Measurements from ENCODE around the gene PAFAH2. TPM values are rescaled to one million over a fixed set of nuclear protein-coding genes. Genes with fewer than 3 reads are reported as not detected.

PAFAH2 gene
- total and polyA plus RNA-seq, 5 donors = 2.0 to 5.6 (median 4.1) TPM

DNA sequence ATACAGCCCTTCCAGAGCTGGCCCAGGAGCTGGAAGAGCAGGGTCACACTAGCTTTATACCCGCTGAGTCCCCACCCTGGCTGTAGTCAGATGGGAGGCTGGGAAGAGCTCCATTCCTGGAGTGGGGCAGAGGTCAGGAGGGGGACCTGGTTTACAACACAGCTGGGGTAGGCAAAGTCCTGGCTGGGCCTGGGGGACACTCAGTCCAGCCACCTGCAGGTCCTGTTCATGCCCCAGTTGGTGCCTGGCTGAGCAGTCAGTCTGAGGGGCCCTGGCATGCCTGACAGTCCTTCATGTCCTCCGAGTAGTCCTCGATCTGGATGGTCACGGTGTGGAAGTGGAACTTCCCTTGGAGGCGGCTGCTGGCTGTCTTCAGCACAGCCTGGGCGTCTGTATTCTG is 41.0 kb upstream of the PAFAH2 start:
- no peak overlapping the region for H3K27ac ChIP-seq (ENCODE audit: low read length)
- intact Hi-C loops (cut with DNase I) = loop anchor here (5.0 to 10.0 kb wide), 5 partner anchors 63 to 1334 kb away; partner anchors contain the start of gene FAM110D (in 1 of the 4)
- H3K9me3 ChIP-seq (ENCODE audit: control insufficient read depth, low read length) = no peaks in the 10 kb centered on the region
- DNase-seq (no peak), ATAC-seq (no peak)
- no peaks in the 10 kb centered on the region for H3K27me3 ChIP-seq (ENCODE audit: control insufficient read depth, insufficient read depth)
- H3K4me3 ChIP-seq (ENCODE audit: low read length) = no peak overlapping the region
- 62% methylated on average over 6 of the region's 6 CpGs for WGBS
- no peaks in the 10 kb centered on the region for H3K4me1 ChIP-seq (ENCODE audit: control insufficient read depth, insufficient read depth, low read length)

DNA sequence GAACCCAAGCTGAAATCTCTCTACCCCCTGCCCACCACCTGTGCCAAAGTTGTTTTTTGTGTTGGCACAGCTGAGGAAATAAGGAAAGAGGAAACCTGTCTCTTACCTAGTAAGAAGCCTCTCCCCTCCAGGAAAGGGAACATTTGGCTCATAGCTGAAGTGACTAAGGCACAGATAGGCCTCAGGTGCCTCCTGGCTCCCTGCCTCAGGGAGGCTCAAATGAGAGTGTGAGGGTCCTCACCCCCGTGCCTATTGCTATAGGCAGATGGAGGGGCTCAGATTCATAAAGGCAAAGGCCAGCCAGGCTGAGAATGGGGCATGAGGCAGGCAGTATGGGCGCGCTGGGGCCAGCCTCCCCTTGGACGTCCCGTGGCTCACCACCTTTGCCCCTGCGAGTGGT is 40.6 kb upstream of the PAFAH2 start:
- DNase-seq = no peak
- Histone ChIP-seq H3K4me1 (ENCODE audit: control insufficient read depth, insufficient read depth, low read length) (no peaks in the 10 kb centered on the region), H3K27me3 (ENCODE audit: control insufficient read depth, insufficient read depth) (no peaks in the 10 kb centered on the region), H3K27ac (ENCODE audit: low read length) (peak overlapping the region; percentile 11), H3K9me3 (ENCODE audit: control insufficient read depth, low read length) (no peaks in the 10 kb centered on the region), H3K4me3 (ENCODE audit: low read length) (no peak overlapping the region)
- intact Hi-C loops (cut with DNase I) = loop anchor here (5.0 to 10.0 kb wide), 5 partner anchors 64 to 1334 kb away; partner anchors contain the start of gene FAM110D (in 1 of the 4)
- no peak for ATAC-seq
- 83% methylated on average over 6 of the region's 6 CpGs for WGBS

DNA sequence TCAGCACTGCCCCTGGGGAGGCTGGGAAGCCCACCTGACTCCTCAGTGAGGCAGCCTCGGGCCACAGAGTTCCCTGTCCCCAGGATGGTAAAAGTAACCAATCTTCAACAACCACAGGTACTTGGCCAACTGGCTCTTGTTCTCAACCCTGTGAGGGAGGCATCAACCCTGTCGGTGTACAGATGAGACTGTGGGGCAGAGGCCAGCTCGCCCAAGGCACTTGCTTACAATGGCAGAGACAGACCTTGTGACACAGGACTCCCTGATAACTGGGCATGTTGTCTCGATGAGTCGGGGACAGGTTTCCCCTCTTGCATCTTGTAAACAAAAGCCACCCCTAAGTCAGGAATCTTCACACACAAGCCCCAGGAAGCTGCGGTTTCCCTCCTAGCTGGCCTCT is 40.0 kb upstream of the PAFAH2 start:
- WGBS = 55% methylated on average over 6 of the region's 6 CpGs
- intact Hi-C loops (cut with DNase I) = loop anchor here (5.0 to 10.0 kb wide), 5 partner anchors 64 to 1333 kb away; partner anchors contain the start of gene FAM110D (in 1 of the 4)
- Histone ChIP-seq H3K27me3 (ENCODE audit: control insufficient read depth, insufficient read depth) (no peaks in the 10 kb centered on the region), H3K9me3 (ENCODE audit: control insufficient read depth, low read length) (no peaks in the 10 kb centered on the region), H3K4me3 (ENCODE audit: low read length) (no peak overlapping the region), H3K27ac (ENCODE audit: low read length) (peak overlapping the region; percentile 11), H3K4me1 (ENCODE audit: control insufficient read depth, insufficient read depth, low read length) (no peaks in the 10 kb centered on the region)
- ATAC-seq (no peak), DNase-seq (no peak)

DNA sequence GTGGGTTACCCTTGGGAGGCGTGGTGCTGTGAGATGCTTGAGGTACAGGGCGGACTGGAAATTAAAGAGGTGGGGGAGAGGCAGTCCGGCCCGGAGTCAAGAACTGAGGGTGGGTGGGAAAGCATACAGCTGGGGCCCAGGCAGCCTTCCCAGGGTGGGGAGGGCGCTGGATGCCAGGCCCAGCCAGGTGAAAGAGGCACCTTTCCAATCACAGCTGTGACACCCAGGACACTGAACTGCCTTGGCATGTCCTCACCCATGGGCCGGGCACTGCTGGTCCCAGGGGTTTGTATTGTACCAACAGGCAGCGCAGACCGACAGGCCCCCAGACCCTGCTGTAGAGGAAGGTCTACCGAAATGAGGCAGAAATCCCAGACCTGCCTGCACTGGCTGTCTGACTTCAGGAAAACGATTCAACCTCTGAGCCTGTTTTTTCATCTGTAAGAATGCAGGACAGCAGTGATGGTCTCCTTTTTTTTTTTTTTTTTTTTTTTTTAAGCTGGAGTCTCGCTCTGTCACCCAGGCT is 39.0 kb upstream of the PAFAH2 start:
- ATAC-seq (no peak), DNase-seq (no peak)
- 69% methylated on average over 10 of the region's 11 CpGs for WGBS
- Histone ChIP-seq H3K9me3 (ENCODE audit: control insufficient read depth, low read length) (no peaks in the 10 kb centered on the region), H3K4me3 (ENCODE audit: low read length) (no peak overlapping the region), H3K27ac (ENCODE audit: low read length) (peak overlapping the region; percentile 81), H3K4me1 (ENCODE audit: control insufficient read depth, insufficient read depth, low read length) (no peaks in the 10 kb centered on the region), H3K27me3 (ENCODE audit: control insufficient read depth, insufficient read depth) (no peaks in the 10 kb centered on the region)
- intact Hi-C loops (cut with DNase I) = loop anchor here (5.0 to 10.0 kb wide), 5 partner anchors 65 to 1332 kb away; partner anchors contain the start of gene FAM110D (in 1 of the 4)

DNA sequence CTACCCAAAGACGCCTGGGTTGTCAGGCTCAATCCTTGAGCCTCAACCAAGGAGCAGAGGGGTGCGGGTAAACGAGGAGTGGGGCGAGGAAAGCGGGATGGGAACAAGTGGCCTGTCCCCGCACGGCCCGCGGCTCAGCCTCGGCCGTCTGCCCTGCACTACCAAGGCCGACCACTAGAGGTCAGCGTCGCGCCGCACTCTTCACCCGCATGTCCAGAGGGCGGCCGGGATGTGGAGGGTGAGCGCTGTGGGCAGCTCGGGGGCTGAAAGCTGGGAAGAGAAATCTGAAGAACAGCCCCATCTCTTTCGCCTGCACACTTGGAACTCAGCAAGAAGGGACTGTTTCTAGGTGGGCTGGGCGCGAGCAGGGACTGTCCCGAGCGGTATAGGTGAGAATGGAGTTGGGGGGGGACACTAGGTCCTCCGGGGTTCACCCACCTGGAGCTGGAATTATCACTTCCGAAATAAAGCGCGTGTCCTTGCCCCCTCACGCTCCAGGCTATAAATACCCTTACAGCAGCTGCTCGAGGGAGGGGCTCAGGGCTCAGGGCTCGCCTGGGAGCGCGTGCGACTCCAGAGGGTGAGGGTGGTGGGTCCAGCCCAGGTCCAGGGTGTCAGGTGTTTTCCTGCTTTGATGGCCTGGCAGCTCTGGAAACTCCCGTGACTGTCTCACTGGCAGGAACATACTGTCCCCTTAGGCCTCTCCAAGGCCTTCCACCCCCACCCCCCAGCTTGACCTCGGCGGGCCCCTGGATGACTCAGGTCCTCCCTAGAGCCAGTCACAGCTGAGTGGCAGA is 38.3 kb upstream of the PAFAH2 start:
- H3K4me3 ChIP-seq (ENCODE audit: low read length) = peak overlapping the region; percentile 61
- H3K27me3 ChIP-seq (ENCODE audit: control insufficient read depth, insufficient read depth) = no peaks in the 10 kb centered on the region
- H3K9me3 ChIP-seq (ENCODE audit: control insufficient read depth, low read length) = no peaks in the 10 kb centered on the region
- 8% methylated on average over 39 of the region's 39 CpGs for WGBS
- peak overlapping the region; percentile 81 for H3K27ac ChIP-seq (ENCODE audit: low read length)
- ATAC-seq (peak; percentile 91), DNase-seq (peak; percentile 83 to 92 (median 91))
- no peaks in the 10 kb centered on the region for H3K4me1 ChIP-seq (ENCODE audit: control insufficient read depth, insufficient read depth, low read length)
- intact Hi-C loops (cut with DNase I) = loop anchor here (5.0 to 10.0 kb wide), 5 partner anchors 66 to 1331 kb away; partner anchors contain the start of gene FAM110D (in 1 of the 4)

DNA sequence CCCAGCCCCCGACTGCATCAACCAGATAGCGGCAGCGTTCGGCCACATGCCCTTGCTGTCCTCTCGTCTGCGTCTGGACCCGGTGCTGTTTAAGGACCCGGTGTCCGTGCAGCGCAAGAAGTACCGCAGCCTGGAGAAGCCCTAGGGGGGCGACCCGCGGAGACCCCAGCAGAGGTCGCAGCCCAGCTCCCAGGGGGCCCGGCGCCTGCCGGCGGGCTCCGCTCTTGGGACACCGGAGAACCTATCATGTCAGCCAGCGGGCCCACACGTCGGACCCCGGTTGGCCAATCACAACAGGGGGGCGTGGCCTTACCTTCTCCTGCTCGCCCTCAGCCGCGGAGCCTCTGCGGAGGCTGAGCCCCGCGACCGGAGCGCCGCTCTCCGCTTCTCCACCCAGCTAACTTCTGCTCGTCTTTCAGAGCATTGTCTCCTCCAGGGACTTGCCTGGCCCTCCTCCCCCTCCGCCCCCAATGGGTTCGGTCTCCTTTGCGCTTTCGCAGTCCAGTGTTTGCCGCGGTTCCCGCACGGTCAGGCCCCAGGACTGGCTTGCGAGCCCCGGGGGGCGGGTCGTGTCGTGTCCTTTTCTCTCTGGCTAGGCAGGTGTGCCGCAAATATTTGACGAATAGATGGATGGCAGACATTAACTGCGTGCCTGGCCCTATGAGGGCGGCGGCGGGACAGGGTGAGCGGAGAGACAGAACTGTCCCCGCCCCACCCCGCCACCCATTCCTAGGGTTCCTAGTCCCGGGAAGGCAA is 37.5 kb upstream of the PAFAH2 start:
- Histone ChIP-seq H3K27ac (ENCODE audit: low read length) (peak overlapping the region; percentile 59), H3K27me3 (ENCODE audit: control insufficient read depth, insufficient read depth) (no peaks in the 10 kb centered on the region), H3K4me3 (ENCODE audit: low read length) (peak overlapping the region; percentile 61), H3K4me1 (ENCODE audit: control insufficient read depth, insufficient read depth, low read length) (no peaks in the 10 kb centered on the region), H3K9me3 (ENCODE audit: control insufficient read depth, low read length) (no peaks in the 10 kb centered on the region)
- DNase-seq (peak; percentile 95 to 98 (median 97)), ATAC-seq (peak; percentile 93 to 95)
- intact Hi-C loops (cut with DNase I) = loop anchor here (5.0 to 10.0 kb wide), 5 partner anchors 67 to 1331 kb away; partner anchors contain the start of gene FAM110D (in 1 of the 4)
- WGBS = under 1% methylated on average over 60 of the region's 60 CpGs

DNA sequence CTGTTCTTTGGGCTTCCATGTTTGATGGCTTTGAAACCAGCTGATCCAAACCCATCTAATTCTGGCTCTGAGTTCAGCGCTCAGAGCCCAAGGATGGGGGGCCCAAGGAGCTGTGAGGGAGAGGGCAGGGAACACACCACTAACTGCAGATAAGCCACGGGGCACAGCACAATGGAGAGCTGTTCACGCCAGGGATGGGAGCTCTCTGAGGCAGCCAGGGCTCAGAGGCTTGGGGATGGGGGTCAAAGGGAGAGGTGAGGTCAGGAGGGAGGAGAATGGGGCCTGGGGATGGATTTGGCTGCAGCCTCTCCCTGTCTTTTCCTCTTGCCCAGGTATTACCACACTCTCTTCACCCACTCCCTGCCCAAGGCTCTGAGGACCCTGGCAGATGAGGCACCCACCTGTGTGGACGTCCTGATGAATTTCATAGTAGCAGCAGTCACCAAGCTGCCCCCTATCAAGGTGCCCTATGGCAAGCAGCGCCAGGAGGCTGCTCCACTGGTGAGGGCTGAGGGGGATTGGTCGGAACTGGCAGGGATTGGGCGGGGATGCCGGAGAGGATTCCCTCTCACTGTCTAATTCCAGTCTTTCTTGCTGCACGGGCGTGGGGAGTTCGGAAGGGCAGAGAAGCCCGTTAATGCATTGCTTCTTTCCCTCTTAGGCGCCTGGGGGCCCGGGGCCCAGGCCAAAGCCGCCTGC is 36.8 kb upstream of the PAFAH2 start:
- Histone ChIP-seq H3K27me3 (ENCODE audit: control insufficient read depth, insufficient read depth) (no peaks in the 10 kb centered on the region), H3K27ac (ENCODE audit: low read length) (peak overlapping the region; percentile 57), H3K4me1 (ENCODE audit: control insufficient read depth, insufficient read depth, low read length) (no peaks in the 10 kb centered on the region), H3K4me3 (ENCODE audit: low read length) (peak overlapping the region; percentile 61), H3K9me3 (ENCODE audit: control insufficient read depth, low read length) (no peaks in the 10 kb centered on the region)
- no peak for DNase-seq
- no peak for ATAC-seq
- 13% methylated on average over 15 of the region's 15 CpGs for WGBS
- intact Hi-C loops (cut with DNase I) = loop anchor here (5.0 to 10.0 kb wide), 5 partner anchors 68 to 1330 kb away; partner anchors contain the start of gene FAM110D (in 1 of the 4)

DNA sequence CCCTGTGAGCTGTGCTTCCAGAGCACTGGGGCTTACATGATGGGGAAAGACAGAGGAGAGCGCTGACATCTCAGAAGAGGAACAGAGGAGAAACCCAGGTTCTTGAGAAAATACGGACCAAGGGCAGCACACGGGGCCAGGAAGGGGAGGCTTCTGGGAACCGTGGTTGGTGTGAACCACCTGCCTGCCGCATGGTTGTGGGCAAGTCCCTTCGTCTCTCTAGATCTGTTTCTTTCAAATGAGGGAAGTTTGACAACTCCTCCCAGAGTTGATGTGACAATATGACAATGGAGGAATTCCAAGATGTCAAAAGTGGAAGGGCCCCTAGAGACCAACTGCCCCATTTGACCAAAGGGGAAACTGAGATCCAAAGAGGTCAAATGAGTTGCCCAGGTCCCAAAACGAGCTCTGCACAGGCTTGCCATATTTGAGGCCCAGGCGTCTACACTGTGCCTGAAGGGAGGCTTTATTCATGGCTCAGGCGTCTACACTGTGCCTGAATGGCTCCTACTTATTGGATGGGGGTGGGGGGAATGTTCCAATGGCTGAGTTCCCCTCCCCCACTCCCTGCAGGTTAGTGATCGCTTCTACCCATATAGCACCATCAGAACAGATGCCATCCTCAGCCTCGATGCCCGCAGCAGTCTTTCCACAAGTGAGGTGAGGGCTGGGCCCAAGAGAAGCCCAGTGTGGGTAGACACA is 34.9 kb upstream of the PAFAH2 start:
- no peak for DNase-seq
- intact Hi-C loops (cut with DNase I) = loop anchor here in 3 of 4 donors (5.0 to 10.0 kb wide), 3 partner anchors 112 to 1328 kb away; no protein-coding TSS in a partner anchor

DNA sequence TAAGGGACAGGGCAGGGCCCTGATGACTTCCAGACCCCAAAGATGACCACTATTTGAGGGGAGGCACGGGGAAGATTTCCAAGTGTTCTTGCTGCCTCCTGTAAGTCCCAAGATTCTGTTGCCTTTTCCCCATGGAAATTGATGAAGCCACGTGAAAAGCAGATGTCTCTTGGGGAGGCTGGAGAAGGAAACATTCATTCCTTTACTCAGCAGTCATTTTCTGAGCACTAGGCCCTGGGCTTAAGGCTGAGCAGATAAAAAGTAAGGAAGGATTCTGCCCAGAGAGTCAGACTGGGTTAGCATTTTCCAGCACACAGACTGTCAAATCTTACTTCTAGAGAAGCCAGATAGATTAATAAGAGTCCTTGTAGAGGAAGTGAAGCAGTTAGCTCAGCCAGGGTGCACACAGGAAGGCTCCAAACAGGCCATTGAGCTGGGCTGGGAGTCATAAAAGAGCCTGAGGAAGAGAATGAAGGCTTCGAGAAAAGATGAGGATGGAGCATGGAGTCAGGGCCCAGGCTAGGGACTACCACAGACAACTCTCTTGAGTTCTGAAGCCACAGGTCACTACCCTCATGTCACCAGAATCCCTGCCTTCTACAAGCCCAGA is 33.9 kb upstream of the PAFAH2 start:
- H3K9me3 ChIP-seq (ENCODE audit: control insufficient read depth, low read length) = no peaks in the 10 kb centered on the region
- no peak overlapping the region for H3K4me3 ChIP-seq (ENCODE audit: low read length)
- ATAC-seq (no peak), DNase-seq (no peak)
- H3K27me3 ChIP-seq (ENCODE audit: control insufficient read depth, insufficient read depth) = no peaks in the 10 kb centered on the region
- H3K4me1 ChIP-seq (ENCODE audit: control insufficient read depth, insufficient read depth, low read length) = no peaks in the 10 kb centered on the region
- no peak overlapping the region for H3K27ac ChIP-seq (ENCODE audit: low read length)
- 62% methylated on average over 3 of the region's 3 CpGs for WGBS
- intact Hi-C loops (cut with DNase I) = loop anchor here in 3 of 4 donors (5.0 to 10.0 kb wide), 3 partner anchors 113 to 1327 kb away; no protein-coding TSS in a partner anchor

More for the DNA sequence above, 34.9 kb upstream of the PAFAH2 start:
- Histone ChIP-seq H3K27ac (ENCODE audit: low read length) (no peak overlapping the region), H3K27me3 (ENCODE audit: control insufficient read depth, insufficient read depth) (no peaks in the 10 kb centered on the region), H3K9me3 (ENCODE audit: control insufficient read depth, low read length) (no peaks in the 10 kb centered on the region), H3K4me3 (ENCODE audit: low read length) (no peak overlapping the region), H3K4me1 (ENCODE audit: control insufficient read depth, insufficient read depth, low read length) (no peaks in the 10 kb centered on the region)
- 84% methylated on average over 12 of the region's 12 CpGs for WGBS
- ATAC-seq = no peak
